HEK293 (cell line): ENCODE measurements around the gene NTSR1.

Source experiments
- CTCF ChIA-PET: fragments of 350-600 bp; formaldehyde crosslinking; extraction: SDS; loops from one replicate; lab custom pipeline; 2021; ENCODE audit warnings: antibody characterized with exemption; lab: Yijun Ruan, JAX
- POLR2A ChIA-PET: fragments of 300-600 bp; formaldehyde crosslinking; extraction: SDS; loops from one replicate; lab custom pipeline; 2020; ENCODE audit warnings: antibody characterized with exemption, inconsistent platforms; lab: Yijun Ruan, JAX
- H3K27ac ChIP-seq: fragments of 200-500 bp; sonication (Bioruptor generic); 2 replicates; pipeline ENCODE4 v1.5.1; 2014; ENCODE audit warnings: low read depth, low read length, control low read depth, inconsistent platforms; ENCODE audit errors: extremely low read depth
- H3K36me3 ChIP-seq, 2 experiments: fragments of 200-500 bp in 1 of 2; sonication (Bioruptor generic) in 1 of 2; 1 replicate in 1 of 2; 2 replicates in 1 of 2; pipeline ENCODE4 v1.5.1; 2014 to 2017; ENCODE audit warnings: inconsistent platforms in 2 of 2, low read length in 2 of 2; ENCODE audit not compliant: control insufficient read depth in 2 of 2, insufficient read depth in 1 of 2
- H3K4me1 ChIP-seq: fragments of 200-500 bp; sonication (Bioruptor generic); 2 replicates; pipeline ENCODE4 v1.5.1; 2014; ENCODE audit warnings: mild to moderate bottlenecking, low read length, inconsistent platforms; ENCODE audit not compliant: control insufficient read depth, insufficient read depth
- H3K4me3 ChIP-seq: 2 replicates; pipeline ENCODE4 v1.5.1; 2011; ENCODE audit warnings: low read depth, mild to moderate bottlenecking, control low read depth, low read length, moderate library complexity
- H3K9me3 ChIP-seq: fragments of 200-500 bp; sonication (Bioruptor generic); 2 replicates; pipeline ENCODE4 v1.5.1; 2014; ENCODE audit warnings: low read depth, low read length, inconsistent platforms; ENCODE audit not compliant: control insufficient read depth, insufficient read depth
- HIC1 ChIP-seq: fragments of 450-650 bp; formaldehyde crosslinking; IDR thresholded peaks from 2 replicates; pipeline ENCODE4 v1.5.1; 2016; ENCODE audit warnings: missing biosample characterization, missing genetic modification characterization
- KLF1 ChIP-seq: fragments of 450-650 bp; formaldehyde crosslinking; IDR thresholded peaks from 2 replicates; pipeline ENCODE4 v1.5.1; 2016; ENCODE audit warnings: missing biosample characterization, missing genetic modification characterization
- KLF7 ChIP-seq: fragments of 450-650 bp; formaldehyde crosslinking; IDR thresholded peaks from 2 replicates; pipeline ENCODE4 v1.5.1; 2016; ENCODE audit warnings: missing biosample characterization, missing genetic modification characterization, borderline replicate concordance
- SALL2 ChIP-seq: fragments of 450-650 bp; formaldehyde crosslinking; IDR thresholded peaks from 2 replicates; pipeline ENCODE4 v1.5.0; 2017; ENCODE audit warnings: missing biosample characterization, mild to moderate bottlenecking, missing genetic modification characterization, borderline replicate concordance
- ZBTB17 ChIP-seq: fragments of 450-650 bp; formaldehyde crosslinking; IDR thresholded peaks from 2 replicates; pipeline ENCODE4 v1.5.1; 2016; ENCODE audit warnings: missing biosample characterization, missing genetic modification characterization
- ZNF140 ChIP-seq: fragments of 450-650 bp; formaldehyde crosslinking; IDR thresholded peaks from 2 replicates; pipeline ENCODE4 v1.5.1; 2016; ENCODE audit warnings: missing biosample characterization, missing genetic modification characterization
- ZNF174 ChIP-seq: fragments of 450-650 bp; formaldehyde crosslinking; IDR thresholded peaks from 2 replicates; pipeline ENCODE4 v1.5.0; 2017; ENCODE audit warnings: missing biosample characterization, mild to moderate bottlenecking, missing genetic modification characterization
- ZNF23 ChIP-seq: fragments of 450-650 bp; formaldehyde crosslinking; IDR thresholded peaks from 2 replicates; pipeline ENCODE4 v1.5.1; 2016; ENCODE audit warnings: missing biosample characterization, missing genetic modification characterization, borderline replicate concordance
- ZNF280D ChIP-seq: fragments of 450-650 bp; formaldehyde crosslinking; IDR thresholded peaks from 2 replicates; pipeline ENCODE4 v1.5.1; 2016; ENCODE audit warnings: missing biosample characterization, missing genetic modification characterization
- ZNF302 ChIP-seq: fragments of 450-650 bp; formaldehyde crosslinking; IDR thresholded peaks from 2 replicates; pipeline ENCODE4 v1.5.1; 2016; ENCODE audit warnings: missing biosample characterization, missing genetic modification characterization, low read depth
- ZNF473 ChIP-seq: fragments of 450-650 bp; formaldehyde crosslinking; IDR thresholded peaks from 2 replicates; pipeline ENCODE4 v1.5.1; 2017; ENCODE audit warnings: missing biosample characterization, missing genetic modification characterization
- ZNF623 ChIP-seq: fragments of 450-650 bp; formaldehyde crosslinking; IDR thresholded peaks from 2 replicates; pipeline ENCODE4 v1.5.1; 2016; ENCODE audit warnings: missing biosample characterization, missing genetic modification characterization
- ZNF626 ChIP-seq: fragments of 450-650 bp; sonication (Bioruptor Pico); formaldehyde crosslinking; IDR thresholded peaks from 2 replicates; pipeline ENCODE4 v1.5.1; 2018; ENCODE audit warnings: missing biosample characterization, missing genetic modification characterization, inconsistent platforms
- ZNF701 ChIP-seq: fragments of 450-650 bp; formaldehyde crosslinking; IDR thresholded peaks from 2 replicates; pipeline ENCODE4 v1.5.1; 2016; ENCODE audit warnings: missing biosample characterization, missing genetic modification characterization
- ZSCAN23 ChIP-seq: fragments of 450-650 bp; formaldehyde crosslinking; IDR thresholded peaks from 2 replicates; pipeline ENCODE4 v1.5.1; 2016; ENCODE audit warnings: missing biosample characterization, missing genetic modification characterization
- TF ChIP-seq, protein P1 (sequence below): fragments of 450-650 bp; formaldehyde crosslinking; IDR thresholded peaks from 2 replicates; pipeline ENCODE4 v1.5.1; 2016; ENCODE audit warnings: missing biosample characterization, missing genetic modification characterization, low read depth
- TF ChIP-seq, protein P2 (sequence below): fragments of 450-650 bp; formaldehyde crosslinking; IDR thresholded peaks from 2 replicates; pipeline ENCODE4 v1.5.1; 2016; ENCODE audit warnings: missing biosample characterization, missing genetic modification characterization
- TF ChIP-seq, protein P3 (sequence below): fragments of 450-650 bp; formaldehyde crosslinking; IDR thresholded peaks from 2 replicates; pipeline ENCODE4 v1.5.1; 2016; ENCODE audit warnings: missing biosample characterization, missing genetic modification characterization

The NTSR1 gene

GRCh38 chr20:62774762-62775161 lies 66.1 kb downstream of the NTSR1 start (continued):
- TF ChIP-seq SALL2 (tag by site-specific recombination): no peak
- TF ChIP-seq KLF1 (tag by site-specific recombination): peak; percentile 91
- TF ChIP-seq, protein P1, sequence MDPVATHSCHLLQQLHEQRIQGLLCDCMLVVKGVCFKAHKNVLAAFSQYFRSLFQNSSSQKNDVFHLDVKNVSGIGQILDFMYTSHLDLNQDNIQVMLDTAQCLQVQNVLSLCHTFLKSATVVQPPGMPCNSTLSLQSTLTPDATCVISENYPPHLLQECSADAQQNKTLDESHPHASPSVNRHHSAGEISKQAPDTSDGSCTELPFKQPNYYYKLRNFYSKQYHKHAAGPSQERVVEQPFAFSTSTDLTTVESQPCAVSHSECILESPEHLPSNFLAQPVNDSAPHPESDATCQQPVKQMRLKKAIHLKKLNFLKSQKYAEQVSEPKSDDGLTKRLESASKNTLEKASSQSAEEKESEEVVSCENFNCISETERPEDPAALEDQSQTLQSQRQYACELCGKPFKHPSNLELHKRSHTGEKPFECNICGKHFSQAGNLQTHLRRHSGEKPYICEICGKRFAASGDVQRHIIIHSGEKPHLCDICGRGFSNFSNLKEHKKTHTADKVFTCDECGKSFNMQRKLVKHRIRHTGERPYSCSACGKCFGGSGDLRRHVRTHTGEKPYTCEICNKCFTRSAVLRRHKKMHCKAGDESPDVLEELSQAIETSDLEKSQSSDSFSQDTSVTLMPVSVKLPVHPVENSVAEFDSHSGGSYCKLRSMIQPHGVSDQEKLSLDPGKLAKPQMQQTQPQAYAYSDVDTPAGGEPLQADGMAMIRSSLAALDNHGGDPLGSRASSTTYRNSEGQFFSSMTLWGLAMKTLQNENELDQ (tag by site-specific recombination): no peak
- TF ChIP-seq HIC1 (tag by site-specific recombination): no peak

- Histone ChIP-seq H3K4me1 (0 out of 2 replicates have a peak, but pooled peaks cover 3% of the 10 kb centered on the region), H3K36me3 (no peaks in the 10 kb centered on the region), H3K27ac (no peak overlapping the region), H3K9me3 (no peaks in the 10 kb centered on the region), H3K4me3 (no peak overlapping the region)
- ChIA-PET CTCF (no interaction called here), POLR2A (no interaction called here)
- TF ChIP-seq ZSCAN23 (tag by site-specific recombination) (no peak), ZNF280D (no peak), ZNF626 (tag by site-specific recombination) (no peak), ZNF473 (tag by site-specific recombination) (no peak), ZNF701 (tag by site-specific recombination) (no peak), ZNF140 (tag by site-specific recombination) (no peak), ZNF623 (no peak), ZNF302 (tag by site-specific recombination) (no peak)
- TF ChIP-seq, protein P2, sequence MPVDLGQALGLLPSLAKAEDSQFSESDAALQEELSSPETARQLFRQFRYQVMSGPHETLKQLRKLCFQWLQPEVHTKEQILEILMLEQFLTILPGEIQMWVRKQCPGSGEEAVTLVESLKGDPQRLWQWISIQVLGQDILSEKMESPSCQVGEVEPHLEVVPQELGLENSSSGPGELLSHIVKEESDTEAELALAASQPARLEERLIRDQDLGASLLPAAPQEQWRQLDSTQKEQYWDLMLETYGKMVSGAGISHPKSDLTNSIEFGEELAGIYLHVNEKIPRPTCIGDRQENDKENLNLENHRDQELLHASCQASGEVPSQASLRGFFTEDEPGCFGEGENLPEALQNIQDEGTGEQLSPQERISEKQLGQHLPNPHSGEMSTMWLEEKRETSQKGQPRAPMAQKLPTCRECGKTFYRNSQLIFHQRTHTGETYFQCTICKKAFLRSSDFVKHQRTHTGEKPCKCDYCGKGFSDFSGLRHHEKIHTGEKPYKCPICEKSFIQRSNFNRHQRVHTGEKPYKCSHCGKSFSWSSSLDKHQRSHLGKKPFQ (tag by site-specific recombination): no peak
Observed at GRCh38 chr20:62775206-62775605, 66.6 kb downstream of the NTSR1 start.

DNA sequence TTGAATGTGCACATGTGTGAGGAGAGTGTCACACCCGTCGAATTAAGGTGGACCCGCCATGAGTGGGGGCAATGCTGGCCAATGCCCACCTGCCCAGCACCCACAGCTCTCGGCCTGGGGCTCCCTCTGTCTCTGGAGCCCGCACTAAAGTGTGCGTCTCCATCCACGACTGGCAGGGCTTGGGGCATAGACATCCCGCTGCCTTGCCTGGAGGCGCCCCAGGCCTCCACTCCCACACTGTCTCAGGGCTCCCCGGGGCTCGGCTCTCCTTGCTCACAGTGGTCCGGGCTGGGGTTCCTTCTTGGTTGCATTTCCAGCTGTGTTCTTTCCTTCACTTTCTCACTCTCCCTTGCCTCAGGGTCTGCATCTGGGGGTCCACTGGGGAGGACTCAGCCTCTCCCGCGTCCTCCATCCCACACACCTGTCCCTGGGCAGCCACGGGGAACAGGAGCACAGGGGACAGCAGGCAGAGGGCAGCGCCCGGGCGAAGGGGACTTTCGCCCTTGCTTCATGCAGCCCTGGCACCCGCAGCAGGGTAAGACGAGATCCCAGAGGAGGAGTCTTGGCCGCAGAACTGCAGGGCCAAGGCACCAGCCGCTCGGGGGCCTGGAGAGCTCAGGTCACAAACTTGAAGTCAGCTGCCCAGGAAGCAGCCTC lies 67.5 kb downstream of the NTSR1 start:
- Histone ChIP-seq H3K4me1 (0 out of 2 replicates have a peak, but pooled peaks cover 3% of the 10 kb centered on the region), H3K27ac (no peak overlapping the region), H3K36me3 (no peaks in the 10 kb centered on the region), H3K9me3 (no peaks in the 10 kb centered on the region), H3K4me3 (no peak overlapping the region)
- CTCF ChIA-PET: interaction anchor here (1.2 kb wide), 1 partner anchor 15 kb away, joined by 3 read pairs; no protein-coding TSS in a partner anchor
- POLR2A ChIA-PET: interaction anchor here (1.3 kb wide), 1 partner anchor 18 kb away, joined by 4 read pairs; no protein-coding TSS in a partner anchor
- TF ChIP-seq KLF7 (no peak), ZNF23 (no peak), ZNF174 (tag by site-specific recombination) (no peak), ZBTB17 (tag by site-specific recombination) (no peak)
- TF ChIP-seq, protein P3, sequence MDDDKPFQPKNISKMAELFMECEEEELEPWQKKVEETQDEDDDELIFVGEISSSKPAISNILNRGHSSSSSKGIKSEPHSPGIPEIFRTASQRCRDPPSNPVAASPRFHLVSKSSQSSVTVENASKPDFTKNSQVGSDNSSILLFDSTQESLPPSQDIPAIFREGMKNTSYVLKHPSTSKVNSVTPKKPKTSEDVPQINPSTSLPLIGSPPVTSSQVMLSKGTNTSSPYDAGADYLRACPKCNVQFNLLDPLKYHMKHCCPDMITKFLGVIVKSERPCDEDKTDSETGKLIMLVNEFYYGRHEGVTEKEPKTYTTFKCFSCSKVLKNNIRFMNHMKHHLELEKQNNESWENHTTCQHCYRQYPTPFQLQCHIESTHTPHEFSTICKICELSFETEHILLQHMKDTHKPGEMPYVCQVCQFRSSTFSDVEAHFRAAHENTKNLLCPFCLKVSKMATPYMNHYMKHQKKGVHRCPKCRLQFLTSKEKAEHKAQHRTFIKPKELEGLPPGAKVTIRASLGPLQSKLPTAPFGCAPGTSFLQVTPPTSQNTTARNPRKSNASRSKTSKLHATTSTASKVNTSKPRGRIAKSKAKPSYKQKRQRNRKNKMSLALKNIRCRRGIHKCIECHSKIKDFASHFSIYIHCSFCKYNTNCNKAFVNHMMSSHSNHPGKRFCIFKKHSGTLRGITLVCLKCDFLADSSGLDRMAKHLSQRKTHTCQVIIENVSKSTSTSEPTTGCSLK: no peak
